Stimulated activated CD4-positive, alpha-beta T cell treated with anti-CD3 and anti-CD28 coated beads, Interleukin-15, amount 100 ng/mL, for 48 hours (primary cell): ENCODE results near the gene WTIP.
A peak's percentile ranks its signal among the peaks of the same experiment; 100 is the strongest.
"Not testable (repeated sequence)": the region's sequence is repeated elsewhere in the genome, so short reads cannot be mapped to it uniquely, and the experiment has no call there.

Source experiments
- DNase-seq, 2 donors: peaks; one replicate each; pipeline ENCODE4 v3.0.0-alpha.2; 2020; ENCODE audit warnings: low read depth in 2 of 2

Gene WTIP

DNA sequence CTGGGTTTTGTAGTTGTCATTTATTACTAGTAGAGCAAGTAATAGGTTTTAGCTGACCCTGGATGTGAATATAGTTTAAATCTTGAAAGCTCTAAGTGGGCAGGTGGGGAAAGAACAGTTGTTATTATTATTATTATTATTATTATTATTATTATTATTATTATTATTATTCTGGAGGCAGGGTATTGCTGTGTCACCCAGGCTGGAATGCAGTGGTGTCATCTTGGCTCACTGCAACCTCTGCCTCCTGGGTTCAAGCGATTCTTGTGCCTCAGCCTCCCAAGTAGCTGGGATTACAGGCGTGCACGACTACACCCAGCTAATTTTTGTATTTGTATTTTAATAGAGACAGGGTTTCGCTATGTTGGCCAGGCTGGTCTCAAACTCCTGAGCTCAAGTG, 3.1 kb upstream of the WTIP start:
- not testable (repeated sequence) for DNase-seq

DNA sequence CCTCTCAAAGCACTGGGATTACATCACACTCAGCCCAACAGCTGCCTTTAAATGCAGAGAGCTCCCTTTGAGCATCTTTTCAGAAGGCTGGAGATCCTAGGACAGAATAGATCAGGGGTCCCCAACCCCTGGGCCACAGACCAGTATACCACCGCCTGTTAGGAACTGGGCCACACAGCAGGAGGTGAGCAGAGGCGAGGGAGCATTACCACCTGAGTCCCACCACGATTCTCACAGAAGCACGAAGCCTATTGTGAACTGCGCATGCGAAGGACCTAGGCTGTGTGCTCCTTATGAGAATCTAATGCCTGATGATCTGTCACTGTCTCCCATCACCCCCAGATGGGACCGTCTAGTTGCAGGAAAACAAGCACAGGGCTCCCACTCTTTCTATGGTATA, 2.2 kb upstream of the WTIP start:
- no peak for DNase-seq

DNA sequence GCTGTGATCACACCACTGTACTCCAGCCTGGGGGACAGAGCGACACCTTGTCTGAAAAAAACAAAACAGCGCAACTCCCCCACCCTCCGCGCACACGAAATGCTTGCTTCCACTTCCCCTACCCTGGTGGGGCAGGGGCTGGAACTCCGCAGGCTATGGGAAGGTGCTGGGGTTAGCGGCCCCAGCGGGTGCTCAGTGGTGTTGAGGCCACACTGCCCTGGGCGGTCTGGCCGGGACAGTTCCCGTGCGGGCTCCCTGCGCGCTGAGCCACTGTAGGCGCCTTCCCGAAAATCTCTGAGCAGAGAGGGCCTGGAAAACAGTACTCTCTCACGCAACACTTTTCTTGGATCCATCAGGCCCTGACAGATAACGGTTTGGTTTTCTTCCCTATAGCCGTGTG, 1.1 kb upstream of the WTIP start:
- no peak for DNase-seq

DNA sequence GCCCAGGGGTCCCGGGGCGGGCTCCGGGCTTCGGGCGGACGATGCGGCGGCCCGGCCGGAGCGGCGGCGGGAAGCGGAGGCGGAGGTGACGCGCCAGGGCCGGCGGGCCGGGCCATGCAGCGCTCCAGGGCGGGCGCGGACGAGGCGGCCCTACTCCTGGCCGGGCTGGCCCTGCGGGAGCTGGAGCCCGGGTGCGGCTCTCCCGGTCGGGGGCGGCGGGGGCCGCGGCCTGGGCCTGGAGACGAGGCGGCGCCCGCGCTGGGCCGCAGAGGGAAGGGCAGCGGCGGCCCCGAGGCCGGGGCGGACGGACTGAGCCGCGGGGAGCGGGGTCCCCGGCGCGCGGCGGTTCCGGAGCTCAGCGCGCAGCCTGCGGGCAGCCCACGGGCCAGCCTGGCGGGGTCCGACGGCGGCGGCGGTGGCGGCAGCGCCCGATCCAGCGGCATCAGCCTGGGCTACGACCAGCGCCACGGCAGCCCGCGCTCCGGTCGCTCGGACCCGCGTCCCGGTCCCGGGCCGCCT, 362 bp downstream of the WTIP start:
- DNase-seq = no peak

DNA sequence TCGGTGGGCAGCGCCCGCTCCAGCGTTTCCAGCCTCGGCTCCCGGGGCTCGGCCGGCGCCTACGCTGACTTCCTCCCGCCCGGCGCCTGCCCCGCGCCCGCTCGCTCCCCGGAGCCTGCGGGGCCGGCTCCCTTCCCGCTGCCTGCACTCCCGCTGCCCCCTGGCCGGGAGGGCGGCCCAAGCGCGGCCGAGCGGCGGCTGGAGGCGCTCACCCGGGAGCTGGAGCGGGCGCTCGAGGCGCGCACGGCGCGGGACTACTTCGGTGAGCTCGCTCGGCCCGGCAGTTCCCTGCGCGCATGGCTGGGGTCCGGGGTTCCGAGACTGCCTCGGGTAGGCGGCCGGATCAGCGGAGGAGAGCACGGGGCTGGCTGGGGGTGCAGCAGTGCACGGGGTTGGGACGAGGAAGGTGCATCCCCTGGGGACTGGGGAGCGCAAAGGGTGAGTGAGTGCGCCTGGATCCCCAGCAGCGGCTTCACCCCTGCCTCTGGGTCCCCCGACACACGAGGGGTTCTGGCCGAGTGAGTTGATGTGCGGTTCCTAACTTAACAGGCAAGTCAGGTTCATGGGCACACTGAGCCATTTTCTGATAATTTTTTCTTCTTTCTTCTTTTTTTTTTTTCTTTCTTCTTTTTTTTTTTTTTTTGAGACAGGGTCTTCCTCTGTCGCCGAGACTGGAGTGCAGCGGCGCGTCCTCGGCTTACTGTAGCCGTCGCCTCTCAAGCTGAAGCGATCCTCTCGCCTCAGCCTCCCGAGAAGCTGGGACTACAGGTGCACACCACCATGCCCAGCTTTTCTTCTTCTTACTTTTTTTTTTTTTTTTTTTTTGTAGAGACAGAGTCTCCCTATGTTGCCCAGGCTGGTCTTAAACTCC, 1.1 kb downstream of the WTIP start:
- no peak for DNase-seq

GRCh38 chr19:34484328-34484727, 2.8 kb downstream of the WTIP start:
- DNase-seq = no peak

DNA sequence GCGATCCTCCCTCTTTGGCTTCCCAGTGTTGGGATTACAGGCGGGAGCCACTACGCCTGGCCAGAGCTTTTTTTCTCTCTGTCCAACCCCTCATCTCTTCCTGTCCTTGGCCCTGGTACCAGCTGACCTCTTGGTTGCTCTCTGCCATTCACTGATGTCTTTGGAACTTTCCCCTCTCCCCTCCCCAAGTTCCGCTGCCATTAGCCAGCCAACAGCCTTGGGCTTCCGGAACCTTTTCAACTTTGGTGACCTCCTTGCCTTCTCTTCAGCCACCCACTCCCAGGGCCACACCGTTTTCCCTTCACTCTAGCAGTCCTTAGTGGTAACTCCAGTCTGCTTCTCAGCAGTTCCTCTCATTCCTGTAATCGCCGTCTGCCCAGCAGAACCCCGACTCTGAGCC, 4.3 kb downstream of the WTIP start:
- no peak for DNase-seq

GRCh38 chr19:34487651-34488051, 6.1 kb downstream of the WTIP start:
- no peak for DNase-seq

- DNase-seq = no peak
Measured at GRCh38 chr19:34489175-34489574, 7.6 kb downstream of the WTIP start.

- DNase-seq = no peak
Measured at GRCh38 chr19:34490141-34490766, 8.7 kb downstream of the WTIP start.

DNA sequence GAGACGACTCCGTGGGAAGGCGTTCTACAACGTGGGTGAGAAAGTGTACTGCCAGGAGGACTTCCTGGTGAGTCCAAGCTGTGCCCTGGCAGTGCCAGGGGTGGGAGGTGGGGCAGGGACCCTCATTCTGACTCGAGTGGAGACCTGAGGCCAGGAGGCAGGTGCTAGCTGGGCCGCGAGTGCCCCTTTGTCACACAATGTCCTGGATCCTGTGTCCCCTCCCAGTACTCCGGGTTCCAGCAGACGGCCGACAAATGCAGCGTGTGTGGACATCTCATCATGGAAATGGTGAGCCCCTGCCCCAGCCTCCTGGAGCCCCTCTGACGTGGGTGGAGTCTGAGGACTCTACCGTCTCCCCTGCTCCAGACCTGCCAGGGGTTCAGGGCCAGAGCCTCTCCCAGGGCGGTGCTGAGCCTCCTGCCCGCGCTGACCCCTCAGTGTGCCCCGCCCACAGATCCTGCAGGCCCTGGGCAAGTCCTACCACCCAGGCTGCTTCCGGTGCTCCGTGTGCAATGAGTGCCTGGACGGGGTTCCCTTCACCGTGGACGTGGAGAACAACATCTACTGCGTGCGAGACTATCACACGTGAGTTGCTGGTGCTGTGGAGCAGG, 11.6 kb downstream of the WTIP start:
- DNase-seq = no peak

GRCh38 chr19:34493649-34494044, 12.1 kb downstream of the WTIP start:
- no peak for DNase-seq

- DNase-seq = no peak
Measured at GRCh38 chr19:34494601-34495000, 13.0 kb downstream of the WTIP start.

GRCh38 chr19:34495416-34495815, 13.9 kb downstream of the WTIP start:
- no peak for DNase-seq

DNA sequence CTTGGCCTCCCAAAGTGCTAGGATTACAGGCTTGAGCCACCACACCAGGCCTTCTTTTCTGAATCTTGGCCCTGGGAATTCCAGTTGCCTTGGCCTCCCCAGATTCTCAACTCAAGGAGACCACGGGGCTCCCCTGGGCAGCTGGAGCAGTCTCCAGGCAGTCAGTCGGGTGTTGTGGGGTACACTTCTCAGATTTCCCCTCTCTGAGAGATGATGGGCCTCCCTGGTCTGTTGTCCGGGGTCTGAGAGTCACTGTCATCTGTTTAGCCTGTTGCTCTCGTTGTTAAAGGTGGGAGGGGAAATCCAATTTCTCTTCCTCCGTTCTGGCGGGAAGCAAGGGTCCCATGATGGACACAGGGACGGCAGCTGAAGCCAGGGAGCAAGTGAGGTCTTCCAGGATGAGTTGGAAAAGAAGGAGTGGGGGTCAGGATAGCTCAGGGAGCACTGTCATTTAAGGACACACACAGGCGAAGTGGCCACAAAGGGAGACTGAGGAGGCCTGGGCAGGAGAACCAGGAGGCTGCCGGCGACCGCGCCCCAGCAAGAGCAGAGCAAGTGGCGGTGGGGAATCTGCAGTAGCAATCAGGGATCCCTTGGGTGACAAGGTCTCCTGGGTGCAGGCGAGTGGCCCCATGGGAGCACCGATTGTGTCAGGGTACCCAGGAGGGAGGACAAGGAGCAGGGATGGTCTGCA, 15.7 kb downstream of the WTIP start:
- no peak for DNase-seq

- DNase-seq = no peak
Measured at GRCh38 chr19:34499155-34499834, 17.7 kb downstream of the WTIP start.

- DNase-seq = no peak
Measured at GRCh38 chr19:34500656-34501120, 19.1 kb downstream of the WTIP start.

DNA sequence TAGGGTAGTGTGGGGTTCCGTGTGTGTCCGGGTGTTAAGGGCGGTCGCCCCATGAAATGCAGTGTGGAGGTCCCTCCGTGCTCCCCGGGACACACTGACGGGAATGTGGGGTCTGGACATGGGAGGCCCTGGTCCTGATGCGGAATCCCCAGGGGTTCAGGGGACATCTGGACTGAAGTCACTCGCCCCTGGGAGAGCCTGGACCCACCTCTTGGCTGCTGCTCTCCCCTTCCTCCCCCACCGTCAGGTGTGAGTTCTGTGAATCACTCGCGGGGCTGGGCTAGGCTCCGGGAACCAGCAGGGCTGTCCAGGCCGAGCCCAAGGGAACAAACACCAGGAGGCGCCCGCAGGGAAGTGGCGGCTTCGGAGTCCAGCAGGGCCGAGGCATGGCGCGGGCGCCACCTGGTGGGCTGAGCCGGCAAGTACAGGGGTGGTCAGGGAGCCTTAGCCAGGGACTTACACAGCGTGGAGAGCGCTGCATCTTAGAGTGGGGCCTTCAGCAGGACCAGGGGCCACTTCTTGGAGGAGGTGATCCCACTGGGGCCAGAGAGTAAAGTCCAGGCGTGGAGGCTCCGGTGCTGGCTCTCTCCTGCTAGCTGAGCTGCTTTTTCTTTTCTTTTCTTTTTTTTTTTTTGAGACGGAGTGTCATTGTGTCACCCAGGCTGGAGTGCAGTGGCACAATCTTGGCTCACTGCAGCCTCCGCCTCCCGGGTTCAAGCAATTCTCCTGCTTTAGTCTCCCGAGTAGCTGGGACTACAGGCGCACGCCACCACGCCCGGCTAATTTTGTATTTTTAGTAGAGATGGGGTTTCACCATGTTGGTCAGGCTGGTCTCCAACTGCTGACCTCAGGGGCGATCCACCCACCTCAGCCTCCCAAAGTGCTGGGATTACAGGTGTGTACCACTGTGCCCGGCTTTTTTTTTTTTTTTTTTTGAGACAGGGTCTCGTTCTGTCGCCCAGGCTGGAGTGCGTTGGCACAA, 20.1 kb downstream of the WTIP start:
- DNase-seq = peak; percentile 76 to 86

DNA sequence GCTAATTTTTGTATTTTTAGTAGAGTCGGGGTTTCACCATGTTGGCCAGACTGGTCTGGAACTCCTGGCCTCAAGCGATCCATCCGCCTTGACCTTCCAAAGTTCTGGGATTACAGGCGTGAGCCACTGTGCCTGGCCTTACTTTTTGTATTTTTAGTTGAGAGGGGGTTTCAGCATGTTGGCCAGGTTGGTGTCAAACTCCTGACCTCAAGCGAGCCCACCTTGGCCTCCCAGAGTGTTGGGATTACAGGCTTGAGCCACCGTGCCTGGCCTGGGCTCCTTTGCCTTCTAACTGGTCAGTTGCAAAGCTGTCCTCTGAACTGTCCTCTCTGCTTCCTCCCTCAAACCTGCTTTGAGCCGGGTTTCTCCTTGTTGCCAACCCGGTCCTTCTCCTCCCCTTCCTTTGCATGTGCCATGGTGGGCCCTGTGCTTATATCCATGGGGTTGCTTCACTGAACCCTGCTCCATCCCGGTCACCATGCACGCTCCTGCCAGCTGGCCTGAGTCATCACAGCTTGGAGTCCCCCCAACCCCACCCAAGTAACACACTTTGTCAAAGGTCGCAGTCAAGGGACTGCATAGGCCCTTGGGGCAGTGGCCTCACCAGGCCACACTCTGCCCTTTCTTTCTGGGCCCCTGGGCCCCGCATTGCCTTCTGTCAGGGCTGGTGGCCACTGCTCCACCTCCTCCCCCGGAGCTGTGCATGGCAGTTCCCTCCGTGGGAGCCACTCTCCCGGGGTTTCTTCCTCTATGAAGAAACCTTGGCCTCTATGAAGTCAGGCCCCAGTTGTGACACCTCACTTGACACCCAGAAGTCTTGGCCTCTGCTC, 21.2 kb downstream of the WTIP start:
- DNase-seq = no peak
